ENCODE measurements around the gene AP1S1.

DNA sequence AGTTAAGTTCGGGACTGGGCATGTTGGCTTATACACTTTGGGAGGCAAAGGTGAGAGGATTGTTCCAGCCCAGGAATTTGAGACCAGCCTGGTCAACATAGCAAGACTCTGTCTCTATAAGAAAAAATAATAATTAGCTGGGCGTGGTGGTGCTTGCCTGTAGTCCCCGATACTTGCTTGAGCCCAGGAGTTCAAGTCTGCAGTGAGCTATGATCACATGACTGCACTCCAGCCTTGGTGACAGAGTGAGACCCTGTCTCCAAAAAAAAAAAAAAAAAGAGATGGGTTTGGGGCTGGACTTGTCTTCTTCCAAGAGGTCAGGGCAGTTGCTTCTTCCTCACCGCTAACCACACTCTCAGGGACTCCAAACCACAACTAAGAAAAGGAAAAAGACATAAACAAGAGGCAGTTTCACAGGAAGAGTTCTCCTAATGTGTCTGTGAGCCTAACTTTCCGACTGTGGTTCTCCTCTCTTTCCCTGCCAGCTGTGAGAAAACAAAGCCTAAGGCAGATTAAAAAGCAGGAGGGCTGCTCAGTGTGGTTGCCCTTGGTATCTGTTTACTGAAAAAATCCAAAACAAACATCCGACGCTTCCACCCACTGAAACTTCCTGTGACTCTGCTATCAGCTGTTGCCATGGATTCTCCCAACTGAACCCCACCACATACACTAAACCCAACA lies 29.8 kb upstream of the AP1S1 start:
- peak; percentile 78 for TF ChIP-seq POLR2A (IDR thresholded peaks at IDR 0.05)
- TF ChIP-seq, protein P1, sequence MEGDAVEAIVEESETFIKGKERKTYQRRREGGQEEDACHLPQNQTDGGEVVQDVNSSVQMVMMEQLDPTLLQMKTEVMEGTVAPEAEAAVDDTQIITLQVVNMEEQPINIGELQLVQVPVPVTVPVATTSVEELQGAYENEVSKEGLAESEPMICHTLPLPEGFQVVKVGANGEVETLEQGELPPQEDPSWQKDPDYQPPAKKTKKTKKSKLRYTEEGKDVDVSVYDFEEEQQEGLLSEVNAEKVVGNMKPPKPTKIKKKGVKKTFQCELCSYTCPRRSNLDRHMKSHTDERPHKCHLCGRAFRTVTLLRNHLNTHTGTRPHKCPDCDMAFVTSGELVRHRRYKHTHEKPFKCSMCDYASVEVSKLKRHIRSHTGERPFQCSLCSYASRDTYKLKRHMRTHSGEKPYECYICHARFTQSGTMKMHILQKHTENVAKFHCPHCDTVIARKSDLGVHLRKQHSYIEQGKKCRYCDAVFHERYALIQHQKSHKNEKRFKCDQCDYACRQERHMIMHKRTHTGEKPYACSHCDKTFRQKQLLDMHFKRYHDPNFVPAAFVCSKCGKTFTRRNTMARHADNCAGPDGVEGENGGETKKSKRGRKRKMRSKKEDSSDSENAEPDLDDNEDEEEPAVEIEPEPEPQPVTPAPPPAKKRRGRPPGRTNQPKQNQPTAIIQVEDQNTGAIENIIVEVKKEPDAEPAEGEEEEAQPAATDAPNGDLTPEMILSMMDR (IDR thresholded peaks at IDR 0.05) = no peak

Measured in right lobe of liver (tissue), 4 donors.